ENCODE data around the gene SRSF8.
"Not testable (repeated sequence)": the region's sequence is repeated elsewhere in the genome, so short reads cannot be mapped to it uniquely, and the experiment has no call there.

Gene SRSF8

GRCh38 chr11:95066716-95067038 lies at the start of gene SRSF8:
TSS of gene SRSF8 (plus strand) at chr11:95066919. CDS start at chr11:95067227, 308 bp downstream.
- DNase-seq: peak; percentile 84

- DNase-seq: not testable (repeated sequence)
Observed at GRCh38 chr11:95021468-95021867, 45.3 kb upstream of the SRSF8 start.

DNA sequence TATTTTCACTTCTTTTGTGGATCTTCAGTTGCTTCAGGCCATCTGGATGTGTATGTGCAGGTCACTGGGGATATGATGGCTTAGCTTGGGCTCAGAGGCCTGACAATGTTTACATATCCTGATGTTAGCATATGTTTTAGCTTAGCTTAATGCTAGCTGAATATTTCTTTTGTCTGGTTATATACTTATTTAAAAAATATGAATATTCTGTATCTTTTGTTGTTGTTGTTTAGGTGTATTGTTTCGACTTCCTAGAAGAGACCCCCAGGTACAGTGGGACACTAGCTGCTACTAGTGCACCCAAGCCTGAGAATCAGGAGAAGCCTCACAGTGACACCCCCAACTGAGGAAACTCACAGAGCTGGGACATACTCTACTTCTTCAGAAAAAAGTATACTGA lies 41.8 kb upstream of the SRSF8 start, which contains the start of gene KDM4E:
Gene KDM4E, plus strand, starts transcription at position 301 of the 400 bp plus-strand sequence. CDS start 300 bp downstream, outside the sequence.
- DNase-seq: no peak

DNA sequence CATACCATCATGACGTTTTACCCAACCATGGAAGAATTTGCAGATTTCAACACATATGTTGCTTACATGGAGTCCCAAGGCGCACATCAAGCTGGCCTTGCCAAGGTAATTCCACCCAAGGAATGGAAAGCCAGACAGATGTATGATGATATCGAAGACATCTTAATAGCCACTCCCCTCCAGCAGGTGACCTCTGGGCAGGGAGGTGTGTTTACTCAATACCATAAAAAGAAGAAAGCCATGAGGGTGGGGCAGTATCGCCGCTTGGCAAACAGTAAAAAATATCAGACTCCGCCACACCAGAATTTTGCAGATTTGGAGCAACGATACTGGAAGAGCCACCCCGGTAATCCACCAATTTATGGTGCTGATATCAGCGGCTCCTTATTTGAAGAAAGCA lies 41.1 kb upstream of the SRSF8 start:
- DNase-seq: not testable (repeated sequence)

GRCh38 chr11:95028357-95028756 lies 38.4 kb upstream of the SRSF8 start:
- no peak for DNase-seq

DNA sequence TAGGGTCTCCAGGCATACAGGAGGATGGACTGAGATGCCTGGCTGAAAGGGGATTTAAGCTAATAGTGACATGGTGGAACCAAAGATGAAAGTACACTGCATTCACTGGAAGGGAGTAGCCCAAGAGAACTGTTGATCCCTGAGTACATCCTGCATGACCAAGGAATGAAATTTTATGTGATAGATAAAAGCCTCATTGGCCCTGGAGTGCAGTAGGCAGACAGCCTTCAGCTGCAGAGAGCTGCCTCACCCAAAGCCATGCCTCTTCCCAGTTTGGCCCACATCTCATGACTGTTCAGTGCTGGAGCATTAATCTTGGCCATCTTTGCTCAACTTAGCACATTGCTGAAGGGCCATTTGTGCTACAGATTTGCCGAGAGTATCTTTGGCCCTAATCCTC lies 33.7 kb upstream of the SRSF8 start:
- DNase-seq: no peak

DNA sequence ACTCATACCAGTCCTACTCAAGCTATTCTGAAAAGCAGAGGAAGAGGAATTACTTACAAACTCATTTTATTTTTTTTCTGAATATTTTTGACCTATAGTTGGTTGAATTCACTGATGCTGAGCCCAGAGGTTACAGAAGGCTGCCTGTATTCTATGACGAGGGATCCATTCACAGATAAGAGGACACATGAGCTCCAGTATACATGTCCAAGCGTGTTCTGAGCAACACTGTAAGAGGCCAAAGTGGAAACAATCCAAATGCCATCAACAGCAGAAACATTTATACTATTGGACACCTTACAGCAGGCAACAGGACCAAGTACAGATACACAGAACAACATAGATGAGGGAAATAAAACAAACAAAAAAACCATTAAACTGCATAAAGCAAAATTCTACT lies 31.4 kb upstream of the SRSF8 start:
- DNase-seq: no peak

GRCh38 chr11:95037356-95038035 lies 29.2 kb upstream of the SRSF8 start:
- not testable (repeated sequence) for DNase-seq

GRCh38 chr11:95042239-95042638 lies 24.5 kb upstream of the SRSF8 start:
- DNase-seq: no peak

DNA sequence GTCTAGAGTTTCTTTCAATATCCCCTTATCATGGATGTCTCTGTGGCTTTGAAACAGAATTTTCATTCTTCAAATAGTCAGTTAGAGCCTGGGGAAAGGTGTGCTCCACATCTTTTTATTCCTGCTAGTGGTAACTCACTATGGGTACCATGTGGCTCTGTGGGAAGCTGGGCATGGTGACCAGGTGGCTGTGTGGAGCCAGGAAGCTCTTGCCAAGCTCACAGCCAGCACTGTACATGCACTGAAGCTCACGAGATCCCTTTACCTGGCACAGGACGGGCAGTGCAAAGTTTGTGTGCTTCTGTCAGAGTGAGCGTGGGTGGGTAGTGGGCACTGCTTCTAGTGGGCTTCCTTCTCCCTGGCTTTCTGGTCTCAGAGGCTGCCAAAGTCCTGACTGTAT lies 23.8 kb upstream of the SRSF8 start:
- DNase-seq: no peak

DNA sequence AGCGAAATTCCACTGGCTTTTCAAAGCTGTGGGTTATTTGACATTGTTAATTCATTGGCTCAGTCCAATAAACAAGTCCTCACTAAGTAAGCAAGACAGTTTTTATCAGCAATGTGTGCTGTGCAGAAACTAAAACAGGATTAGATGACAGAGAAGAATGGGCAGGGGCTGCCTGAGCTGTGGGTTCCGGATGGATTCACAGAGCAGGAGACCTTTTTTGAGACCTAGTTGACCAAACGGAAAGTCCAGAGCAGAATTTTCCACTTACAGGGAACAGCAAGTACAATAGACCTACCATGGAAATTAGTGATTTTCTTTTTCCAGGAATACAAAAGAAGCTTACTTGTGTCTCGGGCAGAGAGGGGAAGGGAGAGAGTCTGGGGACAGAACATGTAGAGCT lies 22.7 kb upstream of the SRSF8 start:
- peak; percentile 5 for DNase-seq

DNA sequence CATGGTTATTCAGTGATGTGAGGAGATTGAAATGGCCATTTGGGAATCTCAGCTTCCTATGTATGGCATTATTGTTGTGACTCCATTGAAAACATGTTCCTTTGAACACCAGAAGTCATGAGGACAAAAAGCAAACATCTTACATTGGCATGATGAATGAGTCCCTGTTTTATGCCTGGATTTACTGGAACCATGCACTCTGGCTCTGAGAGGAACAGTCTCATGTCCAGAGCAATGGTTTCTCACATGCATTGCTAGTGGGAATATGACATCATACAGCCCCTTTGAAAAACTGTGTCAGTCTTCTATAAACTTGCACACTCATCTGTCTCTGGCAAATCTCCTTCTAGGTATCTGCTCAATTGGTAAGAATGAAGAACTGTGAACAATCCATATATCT lies 20.9 kb upstream of the SRSF8 start:
- no peak for DNase-seq

DNA sequence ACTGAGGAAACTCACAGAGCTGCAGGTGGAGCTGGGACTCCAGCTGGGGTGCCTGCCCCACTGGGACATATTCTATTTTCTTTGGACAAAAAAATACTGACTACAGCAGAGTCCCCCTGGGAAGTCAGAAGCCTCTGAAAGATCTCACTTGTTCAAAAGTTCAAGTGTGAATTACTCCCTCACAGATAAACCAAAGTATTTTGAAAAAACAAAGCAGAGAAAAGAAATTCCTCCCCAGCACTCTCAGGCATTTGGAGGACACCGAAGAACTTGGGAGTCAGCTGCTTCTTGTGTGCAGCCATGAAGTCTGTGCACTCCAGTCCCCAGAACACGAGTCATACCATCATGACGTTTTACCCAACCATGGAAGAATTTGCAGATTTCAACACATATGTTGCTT lies 17.6 kb upstream of the SRSF8 start, which contains the start of gene KDM4F:
Gene KDM4F, plus strand, starts transcription at position 301 of the 400 bp plus-strand sequence.
- not testable (repeated sequence) for DNase-seq

GRCh38 chr11:95050595-95051202 lies 16.0 kb upstream of the SRSF8 start:
- DNase-seq: no peak

DNA sequence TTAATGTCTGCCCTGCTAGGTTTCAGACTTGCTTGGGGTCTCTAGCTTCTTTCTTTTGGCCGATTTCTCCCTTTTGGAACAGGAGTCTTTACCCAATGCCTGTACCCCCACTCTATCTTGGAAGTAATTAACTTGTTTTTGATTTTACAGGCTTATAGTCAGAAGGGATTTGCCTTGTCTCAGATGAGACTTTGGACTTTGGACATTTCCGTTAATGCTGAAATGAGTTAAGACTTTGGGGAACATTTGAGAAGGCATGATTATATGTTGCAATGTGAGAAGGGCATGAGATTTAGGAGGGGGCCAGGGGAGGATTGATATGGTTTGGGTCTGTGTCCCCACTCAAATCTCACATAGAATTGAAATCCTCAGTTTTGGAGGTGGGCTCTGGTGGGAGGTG lies 12.4 kb upstream of the SRSF8 start:
- no peak for DNase-seq

DNA sequence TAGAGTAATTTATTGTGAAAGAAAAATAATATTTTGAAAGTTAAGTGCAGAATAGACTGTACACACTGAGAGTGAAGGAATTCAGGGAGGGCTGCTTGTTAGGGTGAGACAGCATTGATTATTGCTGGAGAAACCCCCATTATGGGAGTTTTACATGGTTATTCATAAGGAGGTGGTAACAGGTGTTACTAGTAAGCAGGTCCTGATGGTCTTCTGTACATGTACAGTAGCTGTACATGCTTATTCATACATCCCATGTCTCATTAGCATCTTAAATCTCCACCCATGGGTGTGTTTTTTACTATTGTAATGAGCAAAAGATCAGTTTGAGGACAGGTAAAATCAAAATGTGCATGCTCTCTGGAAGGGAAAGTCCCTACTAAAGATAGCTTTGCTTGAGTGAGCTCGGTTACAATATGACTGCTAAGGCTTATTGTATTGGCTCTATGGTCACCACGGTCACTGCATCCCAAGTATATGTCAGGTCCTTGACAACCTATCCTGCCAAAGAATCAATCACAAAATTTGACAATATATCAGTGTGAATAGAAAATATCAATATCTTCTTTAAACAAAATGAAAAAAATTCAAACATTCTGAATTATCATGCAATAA lies 11.3 kb upstream of the SRSF8 start:
- no peak for DNase-seq

- DNase-seq: no peak
Observed at GRCh38 chr11:95057959-95058358, 8.8 kb upstream of the SRSF8 start.

DNA sequence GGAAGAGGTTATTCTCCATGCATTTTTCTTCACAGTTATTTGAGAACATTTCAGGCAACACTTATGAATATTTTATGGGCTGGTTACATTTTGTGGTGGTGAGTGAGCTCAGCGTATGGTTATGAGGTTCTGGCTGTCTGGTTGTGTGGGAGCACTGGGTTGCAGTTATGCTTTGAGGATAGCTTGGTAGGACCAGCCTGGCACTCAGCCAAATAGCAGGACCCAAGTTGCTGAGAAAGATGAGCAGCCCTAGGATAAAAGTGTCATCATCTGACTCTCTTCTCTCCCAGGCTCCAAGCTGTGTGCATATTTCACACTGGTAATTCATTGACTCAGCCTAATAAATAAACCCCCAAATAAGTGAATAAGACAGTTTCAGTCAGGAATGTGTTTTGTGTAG lies 8.1 kb upstream of the SRSF8 start:
- DNase-seq: no peak

DNA sequence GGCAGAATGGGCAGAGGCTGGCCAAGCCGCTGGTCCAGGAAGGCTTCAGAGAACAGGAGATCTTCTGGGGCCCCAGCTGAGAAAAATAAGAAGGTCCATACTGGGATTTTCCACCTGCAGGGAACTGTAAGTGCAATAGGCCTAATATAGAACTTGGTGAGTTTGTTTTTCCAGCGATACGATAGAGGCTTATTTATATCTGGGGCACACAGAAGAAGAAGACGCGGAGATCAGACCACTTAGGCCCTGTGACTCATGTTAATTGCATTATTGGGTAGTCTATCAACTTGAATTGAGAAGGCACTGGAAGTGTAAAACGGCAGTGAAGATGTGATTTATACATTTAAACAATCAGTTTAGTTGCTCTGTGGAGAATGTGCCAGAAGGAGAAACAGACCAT lies 7.7 kb upstream of the SRSF8 start:
- no peak for DNase-seq

DNA sequence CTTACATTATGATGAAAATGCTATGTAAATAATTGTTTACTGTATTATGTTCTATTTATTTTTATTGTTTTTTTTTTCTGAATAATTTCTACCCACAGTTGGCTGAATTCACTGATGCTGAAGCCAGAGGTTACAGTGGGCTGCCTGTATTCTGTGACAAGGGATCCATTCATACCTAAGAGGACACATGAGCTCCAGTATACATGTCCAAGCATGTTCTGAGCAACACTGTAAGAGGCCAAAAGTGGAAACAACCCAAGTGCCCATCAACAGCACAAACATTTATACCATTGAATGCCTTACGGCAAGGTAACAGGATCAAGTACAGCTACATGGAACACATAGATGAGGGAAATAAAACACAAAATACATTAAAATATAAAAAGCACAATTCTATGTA lies 1.4 kb upstream of the SRSF8 start:
- no peak for DNase-seq

DNA sequence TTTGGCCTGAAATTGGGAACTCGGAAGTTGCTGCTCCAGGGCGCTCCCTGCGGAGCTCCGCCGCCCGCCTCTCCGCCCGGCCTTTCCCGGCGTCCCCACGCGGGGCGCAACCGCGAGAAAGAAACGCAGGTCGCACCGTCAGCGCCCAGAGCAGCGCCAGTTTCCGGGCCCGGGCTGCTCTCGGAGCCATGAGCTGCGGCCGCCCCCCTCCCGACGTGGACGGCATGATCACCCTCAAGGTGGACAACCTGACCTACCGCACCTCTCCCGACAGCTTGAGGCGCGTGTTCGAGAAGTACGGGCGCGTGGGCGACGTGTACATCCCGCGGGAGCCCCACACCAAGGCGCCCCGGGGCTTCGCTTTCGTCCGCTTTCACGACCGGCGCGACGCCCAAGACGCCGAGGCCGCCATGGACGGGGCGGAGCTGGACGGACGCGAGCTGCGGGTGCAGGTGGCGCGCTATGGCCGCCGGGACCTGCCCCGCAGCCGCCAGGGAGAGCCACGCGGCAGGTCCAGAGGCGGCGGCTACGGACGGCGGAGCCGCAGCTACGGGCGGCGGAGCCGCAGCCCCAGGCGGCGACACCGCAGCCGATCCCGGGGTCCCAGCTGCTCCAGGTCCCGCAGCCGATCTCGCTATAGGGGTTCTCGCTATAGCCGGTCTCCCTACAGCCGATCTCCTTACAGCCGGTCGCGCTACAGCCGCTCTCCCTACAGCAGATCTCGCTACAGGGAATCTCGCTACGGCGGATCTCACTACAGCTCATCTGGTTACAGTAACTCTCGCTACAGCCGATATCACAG lies 521 bp downstream of the SRSF8 start:
- peak; percentile 84 for DNase-seq

DNA sequence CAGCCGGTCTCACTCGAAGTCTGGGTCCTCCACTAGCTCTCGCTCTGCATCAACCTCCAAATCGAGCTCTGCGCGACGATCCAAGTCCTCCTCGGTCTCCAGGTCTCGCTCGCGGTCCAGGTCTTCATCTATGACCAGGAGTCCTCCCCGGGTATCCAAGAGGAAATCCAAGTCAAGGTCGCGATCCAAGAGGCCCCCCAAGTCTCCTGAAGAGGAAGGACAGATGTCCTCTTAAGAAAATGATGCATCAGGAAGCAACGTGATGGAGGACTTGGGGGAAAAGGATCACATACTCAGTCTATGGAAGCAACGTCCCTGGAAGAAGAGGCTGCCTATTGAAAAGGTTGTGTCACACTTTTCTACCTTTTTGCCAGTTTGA lies 1.1 kb downstream of the SRSF8 start:
- DNase-seq: no peak

GRCh38 chr11:95068549-95068948 lies 1.8 kb downstream of the SRSF8 start:
- DNase-seq: peak; percentile 94

DNA sequence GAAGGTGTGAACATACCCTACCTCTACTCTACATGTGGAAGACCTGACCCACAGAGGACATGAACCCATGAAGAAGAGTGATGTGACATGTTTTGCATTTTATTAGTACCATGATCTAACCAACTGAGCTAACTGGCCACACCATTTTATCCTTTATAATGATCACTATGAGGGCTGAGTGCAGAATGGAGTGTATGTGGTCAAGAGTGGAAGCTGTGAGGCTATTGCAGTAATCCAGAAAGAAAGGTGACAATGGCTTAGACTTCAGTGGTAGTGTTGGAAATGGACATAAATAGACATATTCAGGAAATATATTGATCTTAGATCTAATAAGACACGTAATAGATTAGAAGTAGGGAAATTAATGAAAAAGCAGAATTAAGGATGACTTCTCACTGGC lies 3.8 kb downstream of the SRSF8 start:
- DNase-seq: no peak

All from NCI-H82 (cell line).